Endothelial cell of umbilical vein (primary cell): ENCODE measurements around the gene SAMD4B. TPM values are rescaled to one million over a fixed set of nuclear protein-coding genes. Genes with fewer than 3 reads are reported as not detected.

Experiments
- BruUV-seq: library from RNA; stranded (reverse); fragments of 400-500 nt; replicated peaks from 2 replicates; lab custom pipeline; 2021; lab: Mats Ljungman, UMichigan
- CTCF ChIA-PET: fragments of 300-600, 350-600 bp; sonication (Branson Sonifier 250); formaldehyde crosslinking; loops from one replicate; lab custom pipeline; 2021; ENCODE audit warnings: antibody characterized with exemption, inconsistent platforms; lab: Charles Lee
- POLR2A ChIA-PET: fragments of 300-600, 350-600 bp; sonication (Branson Sonifier 250); formaldehyde crosslinking; loops from one replicate; lab custom pipeline; 2021; ENCODE audit warnings: antibody characterized with exemption, inconsistent platforms; lab: Charles Lee
- DNase-seq: peaks from one replicate; pipeline ENCODE4 v3.0.0-alpha.2; 2011; ENCODE audit warnings: low read depth, low spot score
- FAIRE-seq: peaks from 2 replicates; lab custom pipeline; 2011; peaks lifted over from hg19 to GRCh38; lab: Jason Lieb, UNC
- H2AFZ ChIP-seq: 2 replicates; pipeline ENCODE4 v1.6.0; 2012; ENCODE audit warnings: low read depth, low read length, control low read depth, inconsistent platforms
- H3K27ac ChIP-seq: 2 replicates; pipeline ENCODE4 v1.5.1; 2011; ENCODE audit warnings: low read depth, mild to moderate bottlenecking, control low read depth, low read length, moderate library complexity; ENCODE audit not compliant: insufficient read depth
- H3K27me3 ChIP-seq, 2 experiments: 2 replicates each; pipeline versions ENCODE4 v1.6.0 to v1.6.1; 2011; ENCODE audit warnings: low read length in 2 of 2, mixed read lengths in 1 of 2; ENCODE audit not compliant: control insufficient read depth in 2 of 2, insufficient read depth in 2 of 2
- H3K36me3 ChIP-seq, 2 experiments: 2 replicates in 1 of 2; 3 replicates in 1 of 2; pipeline ENCODE4 v1.5.1; 2011; ENCODE audit warnings: low read length in 2 of 2, mild to moderate bottlenecking in 1 of 2, moderate library complexity in 1 of 2; ENCODE audit not compliant: control insufficient read depth in 2 of 2, insufficient read depth in 2 of 2; ENCODE audit errors: extremely low read depth in 1 of 2
- H3K4me1 ChIP-seq: 3 replicates; pipeline ENCODE4 v1.5.1; 2011; ENCODE audit warnings: mild to moderate bottlenecking, low read length; ENCODE audit not compliant: control insufficient read depth, insufficient read depth; ENCODE audit errors: extremely low read depth
- H3K4me2 ChIP-seq: 2 replicates; pipeline ENCODE4 v1.6.1; 2011; ENCODE audit warnings: low read length, control low read depth, mixed read lengths; ENCODE audit not compliant: insufficient read depth
- H3K4me3 ChIP-seq, 3 experiments: fragments of 200-600 bp in 1 of 3; sonication (generic), shearing (Covaris generic) in 1 of 3; replicated peaks in 1 of 3; 2 replicates each; pipeline ENCODE4 v1.5.1; 2011 to 2016; ENCODE audit warnings: control low read depth in 3 of 3, low read length in 3 of 3, mild to moderate bottlenecking in 2 of 3, inconsistent platforms in 1 of 3, low read depth in 1 of 3, moderate library complexity in 1 of 3; ENCODE audit not compliant: insufficient read depth in 1 of 3
- H3K79me2 ChIP-seq: 2 replicates; pipeline ENCODE4 v1.6.0; 2012; ENCODE audit warnings: low read length, inconsistent platforms; ENCODE audit not compliant: control insufficient read depth, insufficient read depth
- H3K9ac ChIP-seq: replicated peaks from 2 replicates; pipeline ENCODE3; 2011; ENCODE audit warnings: low read length, control low read depth; ENCODE audit not compliant: insufficient read depth; ENCODE audit errors: extremely low read depth
- H3K9me1 ChIP-seq: replicated peaks from 3 replicates; pipeline ENCODE4 v1.6.0; 2011; ENCODE audit warnings: mild to moderate bottlenecking, low read length; ENCODE audit not compliant: control insufficient read depth, insufficient read depth; ENCODE audit errors: extremely low read depth
- H3K9me3 ChIP-seq: replicated peaks from 2 replicates; pipeline ENCODE4 v1.5.1; 2012; ENCODE audit warnings: low read length, inconsistent platforms; ENCODE audit not compliant: control insufficient read depth, insufficient read depth
- H4K20me1 ChIP-seq: replicated peaks from 2 replicates; pipeline ENCODE3; 2011; ENCODE audit warnings: mild to moderate bottlenecking, low read length; ENCODE audit not compliant: control insufficient read depth, insufficient read depth; ENCODE audit errors: extremely low read depth
- EZH2 ChIP-seq: IDR thresholded peaks from 2 replicates; pipeline ENCODE4 v1.6.1; 2012; ENCODE audit warnings: borderline replicate concordance, low read depth, mild to moderate bottlenecking, moderate library complexity, low read length, inconsistent platforms; ENCODE audit not compliant: severe bottlenecking
- FOS ChIP-seq: IDR thresholded peaks from 2 replicates; pipeline ENCODE4 v1.6.1; 2011; ENCODE audit warnings: mild to moderate bottlenecking, low read length, moderate library complexity, borderline replicate concordance; ENCODE audit not compliant: insufficient read depth
- GATA2 ChIP-seq: IDR thresholded peaks from 2 replicates; pipeline ENCODE4 v1.7.0; 2011; ENCODE audit warnings: low read depth, mild to moderate bottlenecking, moderate library complexity, mixed read lengths, low read length; ENCODE audit not compliant: insufficient read length, insufficient read depth
- JUN ChIP-seq: IDR thresholded peaks from 2 replicates; pipeline ENCODE4 v1.6.1; 2011; ENCODE audit warnings: borderline replicate concordance, low read depth; ENCODE audit not compliant: insufficient read length, insufficient read depth
- MYC ChIP-seq: IDR thresholded peaks from one replicate; pipeline ENCODE4 v1.6.1; 2011; ENCODE audit warnings: mild to moderate bottlenecking, low read depth, low read length
- POLR2A ChIP-seq: IDR thresholded peaks from 2 replicates; pipeline ENCODE4 v1.6.1; 2012; ENCODE audit warnings: low read depth, mild to moderate bottlenecking, control low read depth, low read length
- POLR2AphosphoS5 ChIP-seq: IDR thresholded peaks from 2 replicates; pipeline ENCODE4 v1.6.1; 2012; ENCODE audit warnings: low read depth, mild to moderate bottlenecking, control low read depth, low read length, moderate library complexity; ENCODE audit not compliant: insufficient read depth
- dilution Hi-C: fragments of 300-500 bp; cut with MboI; formaldehyde crosslinking; loops from one replicate; pipeline ENCODE4 v1.15.0; 2019; ENCODE audit warnings: low sequenced_read_pairs; ENCODE audit not compliant: extremely low pct_ligation_motif_present
- intact Hi-C: fragments of 100-400 bp; cut with micrococcal nuclease; formaldehyde crosslinking; loops from one replicate; pipeline ENCODE4 v1.10.0; 2022
- polyA plus RNA-seq, 4 experiments: library from polyadenylated mRNA; depleted of rRNA in 3 of 4; stranded (reverse) in 3 of 4; unstranded in 1 of 4; fragments of >200 nt; gene quantifications; 2 replicates each; pipeline versions ENCODE4 v1.2.1 to v1.2.3, GENCODE V29; 2011 to 2012; ENCODE audit warnings: missing spikeins in 1 of 4
- total RNA-seq: library from RNA; stranded (reverse); gene quantifications from 2 replicates; pipeline ENCODE4 v1.2.3, GENCODE V29; 2021
- TF ChIP-seq, protein P1 (sequence below): IDR thresholded peaks from 2 replicates; pipeline ENCODE4 v1.6.1; 2011; ENCODE audit not compliant: insufficient read depth, insufficient read length
- TF ChIP-seq, protein P2 (sequence below), 2 donors: IDR thresholded peaks; 1 replicate in 1 of 2; 2 replicates in 1 of 2; pipeline ENCODE4 v1.5.1; 2011; ENCODE audit warnings: low read length in 2 of 2, mild to moderate bottlenecking in 2 of 2, moderate library complexity in 2 of 2, control low read depth in 1 of 2, inconsistent platforms in 1 of 2, low read depth in 1 of 2; ENCODE audit not compliant: insufficient read depth in 1 of 2; ENCODE audit errors: extremely low read depth in 1 of 2

Gene SAMD4B
- total and polyA plus RNA-seq, 2 donors (not counting 3 experiments of a cell fraction or from before 2014, with no cell fraction given), result 82.1 to 84.2 TPM

DNA sequence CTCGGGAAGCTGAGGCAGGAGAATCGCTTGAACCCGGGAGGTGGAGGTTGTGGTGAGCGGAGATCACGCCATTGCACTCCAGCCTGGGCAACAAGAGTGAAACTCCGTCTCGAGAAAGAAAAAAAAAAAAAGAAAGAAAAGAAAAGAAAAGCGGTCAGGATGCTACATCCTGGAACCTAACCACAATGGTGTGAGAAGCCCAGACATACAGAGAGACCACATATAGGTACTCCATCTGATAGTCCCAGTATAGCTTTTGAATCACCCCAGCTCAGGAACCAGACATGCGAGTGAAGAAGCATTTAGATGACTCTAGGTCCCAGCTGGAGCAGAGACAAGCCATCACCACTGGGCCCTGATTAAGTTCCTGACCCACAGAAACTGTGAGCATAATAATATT is 42.8 kb upstream of the SAMD4B start:
- Histone ChIP-seq H3K27me3 (peaks cover 14 to 15% of the 10 kb centered on the region in 2 experiments), H3K4me1 (no peaks in the 10 kb centered on the region), H3K27ac (no peak overlapping the region), H3K4me2 (no peak overlapping the region), H3K9me1 (no peaks in the 10 kb centered on the region), H3K4me3 (no peak overlapping the region), H3K79me2 (no peaks in the 10 kb centered on the region), H3K9ac (no peak overlapping the region), H2AFZ (no peak overlapping the region), H4K20me1 (no peaks in the 10 kb centered on the region), H3K9me3 (no peaks in the 10 kb centered on the region), H3K36me3 (no peaks in the 10 kb centered on the region)
- CTCF ChIA-PET, result no interaction called here
- no peak for FAIRE-seq
- intact Hi-C loops, result no loop called here
- no peak for DNase-seq
- TF ChIP-seq MYC (no peak), FOS (no peak), GATA2 (no peak), EZH2 (no peak), JUN (no peak), POLR2AphosphoS5 (no peak), POLR2A (no peak)
- TF ChIP-seq, protein P1, sequence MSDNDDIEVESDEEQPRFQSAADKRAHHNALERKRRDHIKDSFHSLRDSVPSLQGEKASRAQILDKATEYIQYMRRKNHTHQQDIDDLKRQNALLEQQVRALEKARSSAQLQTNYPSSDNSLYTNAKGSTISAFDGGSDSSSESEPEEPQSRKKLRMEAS, result no peak
- TF ChIP-seq, protein P2, sequence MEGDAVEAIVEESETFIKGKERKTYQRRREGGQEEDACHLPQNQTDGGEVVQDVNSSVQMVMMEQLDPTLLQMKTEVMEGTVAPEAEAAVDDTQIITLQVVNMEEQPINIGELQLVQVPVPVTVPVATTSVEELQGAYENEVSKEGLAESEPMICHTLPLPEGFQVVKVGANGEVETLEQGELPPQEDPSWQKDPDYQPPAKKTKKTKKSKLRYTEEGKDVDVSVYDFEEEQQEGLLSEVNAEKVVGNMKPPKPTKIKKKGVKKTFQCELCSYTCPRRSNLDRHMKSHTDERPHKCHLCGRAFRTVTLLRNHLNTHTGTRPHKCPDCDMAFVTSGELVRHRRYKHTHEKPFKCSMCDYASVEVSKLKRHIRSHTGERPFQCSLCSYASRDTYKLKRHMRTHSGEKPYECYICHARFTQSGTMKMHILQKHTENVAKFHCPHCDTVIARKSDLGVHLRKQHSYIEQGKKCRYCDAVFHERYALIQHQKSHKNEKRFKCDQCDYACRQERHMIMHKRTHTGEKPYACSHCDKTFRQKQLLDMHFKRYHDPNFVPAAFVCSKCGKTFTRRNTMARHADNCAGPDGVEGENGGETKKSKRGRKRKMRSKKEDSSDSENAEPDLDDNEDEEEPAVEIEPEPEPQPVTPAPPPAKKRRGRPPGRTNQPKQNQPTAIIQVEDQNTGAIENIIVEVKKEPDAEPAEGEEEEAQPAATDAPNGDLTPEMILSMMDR (IDR thresholded peaks at IDR 0.05; ENCODE audit: extremely low read depth in 1 of 2, insufficient read depth in 1 of 2, low read depth in 1 of 2, low read length in 2 of 2), result no peak
- POLR2A ChIA-PET, result no interaction called here
- no TSS peak for BruUV-seq
- dilution Hi-C loops, result no loop called here
